NCI-H345 treated with DMSO at 0.1 percent for 48 hours (cell line): ENCODE results near the gene PTPRM.

Experiments used
- DNase-seq: peaks from one replicate; lab custom pipeline; 2025; ENCODE audit not compliant: unreplicated experiment; lab: John Stamatoyannopoulos, UW

The PTPRM gene

GRCh38 chr18:7566567-7567473 is at the start of gene PTPRM:
Gene PTPRM (plus strand): TSS chr18:7567316. CDS start chr18:7567819, 503 bp downstream.
- peak; percentile 33 for DNase-seq

GRCh38 chr18:7517852-7518251 is 49.3 kb upstream of the PTPRM start:
- no peak for DNase-seq

GRCh38 chr18:7520200-7520785 is 46.8 kb upstream of the PTPRM start:
- DNase-seq = peak; percentile 14

- peak; percentile 77 for DNase-seq
Observed at GRCh38 chr18:7521226-7521856, 45.8 kb upstream of the PTPRM start.

- no peak for DNase-seq
Observed at GRCh38 chr18:7523772-7524171, 43.3 kb upstream of the PTPRM start.

DNA sequence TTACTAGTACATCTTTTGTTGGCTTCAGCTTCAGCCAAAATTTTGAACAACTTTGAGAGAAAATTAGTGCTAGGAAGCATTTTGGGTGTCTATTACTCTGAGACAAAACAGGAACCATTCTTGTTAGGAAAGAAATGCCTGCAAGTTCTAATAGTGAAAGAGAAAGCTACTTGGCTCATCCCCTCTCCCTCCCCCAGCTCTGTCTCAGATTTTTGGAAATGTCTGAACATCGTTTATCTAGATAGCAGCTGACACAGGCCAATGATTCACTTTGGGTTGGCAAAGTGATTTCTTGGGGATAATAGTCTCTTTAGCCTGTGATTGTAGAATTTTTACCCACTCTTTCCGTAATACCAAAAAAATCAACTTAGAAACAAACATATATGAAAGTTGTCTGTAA is 42.3 kb upstream of the PTPRM start:
- DNase-seq = no peak

GRCh38 chr18:7532942-7533341 is 34.2 kb upstream of the PTPRM start:
- no peak for DNase-seq

DNA sequence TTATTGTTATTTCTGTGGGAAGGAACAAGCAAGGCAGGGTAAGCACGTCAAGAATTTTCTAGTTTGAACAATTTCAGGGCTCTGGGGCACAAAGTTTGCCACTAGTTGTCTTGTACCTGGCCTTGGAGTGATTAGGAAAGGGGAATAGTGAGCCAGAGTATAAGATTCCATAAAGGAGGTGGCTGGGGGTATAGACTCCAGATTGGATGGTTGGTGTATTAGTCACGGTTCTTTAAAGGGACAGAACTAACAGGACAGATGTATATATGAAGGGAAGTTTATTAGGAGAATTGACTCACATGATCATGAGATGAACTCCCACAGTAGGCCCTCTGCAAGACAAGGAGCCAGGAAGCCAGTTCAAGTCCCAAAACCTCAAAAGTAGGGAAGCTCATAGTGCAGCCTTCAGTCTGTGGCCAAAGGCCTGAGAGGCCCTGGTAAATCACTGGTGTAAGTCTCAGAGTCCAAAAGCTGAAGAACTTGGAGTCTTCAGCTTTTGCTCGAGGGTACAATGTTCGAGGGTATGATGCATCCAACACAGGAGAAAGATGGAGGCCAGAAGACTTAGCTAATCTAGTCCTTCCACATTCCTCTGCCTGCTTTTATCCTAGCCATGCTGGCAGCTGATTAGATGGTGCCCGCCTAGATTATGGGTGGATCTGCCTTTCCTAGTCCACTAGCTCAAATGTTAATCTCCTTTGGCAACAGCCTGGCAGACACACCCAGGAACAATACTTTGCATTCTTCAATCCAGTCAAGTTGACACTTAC is 31.5 kb upstream of the PTPRM start:
- no peak for DNase-seq

- no peak for DNase-seq
Observed at GRCh38 chr18:7537145-7537544, 30.0 kb upstream of the PTPRM start.

- DNase-seq = no peak
Observed at GRCh38 chr18:7541835-7542234, 25.3 kb upstream of the PTPRM start.

- no peak for DNase-seq
Observed at GRCh38 chr18:7544686-7545085, 22.4 kb upstream of the PTPRM start.

- DNase-seq = no peak
Observed at GRCh38 chr18:7545734-7546133, 21.4 kb upstream of the PTPRM start.

GRCh38 chr18:7548221-7548620 is 18.9 kb upstream of the PTPRM start:
- no peak for DNase-seq

- DNase-seq = no peak
Observed at GRCh38 chr18:7548721-7549120, 18.4 kb upstream of the PTPRM start.

DNA sequence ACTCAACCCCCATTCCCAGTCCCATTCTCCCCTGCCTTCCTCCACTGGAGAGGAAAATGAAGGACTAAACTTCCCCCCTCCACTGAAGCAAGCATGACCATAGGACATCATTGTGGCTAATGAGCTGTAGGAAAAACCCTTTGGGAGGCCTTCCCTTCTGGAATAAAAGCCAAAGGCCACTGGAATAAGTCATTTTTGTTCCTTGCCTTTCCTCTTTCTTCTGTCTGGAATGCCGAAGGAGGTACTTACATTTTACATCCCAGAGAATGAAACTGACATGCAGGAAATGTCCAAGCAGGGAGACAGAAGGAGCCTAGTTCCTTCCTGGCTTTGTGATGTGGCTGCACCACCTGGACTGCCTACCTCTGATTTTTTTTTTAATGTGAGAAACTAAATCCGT is 9.1 kb upstream of the PTPRM start:
- no peak for DNase-seq

DNA sequence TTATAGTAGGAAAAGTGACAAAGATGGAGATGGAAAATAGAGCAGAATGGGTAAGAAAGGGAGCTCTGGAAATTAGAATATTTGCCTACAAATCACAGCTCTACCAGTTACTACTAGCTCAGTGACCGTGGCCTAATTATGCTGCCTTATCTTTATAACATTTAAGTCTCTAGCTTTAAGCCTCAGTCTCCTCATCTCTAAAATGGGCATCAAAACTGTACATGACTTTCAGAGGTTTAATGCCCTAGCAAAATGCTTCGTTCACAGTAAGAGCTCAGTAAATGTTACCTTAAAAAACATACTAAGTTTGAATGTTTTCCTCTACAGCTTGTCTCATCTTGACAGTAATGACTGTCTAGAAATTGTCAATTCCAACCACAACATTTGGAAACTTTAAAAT is 8.3 kb upstream of the PTPRM start:
- no peak for DNase-seq

DNA sequence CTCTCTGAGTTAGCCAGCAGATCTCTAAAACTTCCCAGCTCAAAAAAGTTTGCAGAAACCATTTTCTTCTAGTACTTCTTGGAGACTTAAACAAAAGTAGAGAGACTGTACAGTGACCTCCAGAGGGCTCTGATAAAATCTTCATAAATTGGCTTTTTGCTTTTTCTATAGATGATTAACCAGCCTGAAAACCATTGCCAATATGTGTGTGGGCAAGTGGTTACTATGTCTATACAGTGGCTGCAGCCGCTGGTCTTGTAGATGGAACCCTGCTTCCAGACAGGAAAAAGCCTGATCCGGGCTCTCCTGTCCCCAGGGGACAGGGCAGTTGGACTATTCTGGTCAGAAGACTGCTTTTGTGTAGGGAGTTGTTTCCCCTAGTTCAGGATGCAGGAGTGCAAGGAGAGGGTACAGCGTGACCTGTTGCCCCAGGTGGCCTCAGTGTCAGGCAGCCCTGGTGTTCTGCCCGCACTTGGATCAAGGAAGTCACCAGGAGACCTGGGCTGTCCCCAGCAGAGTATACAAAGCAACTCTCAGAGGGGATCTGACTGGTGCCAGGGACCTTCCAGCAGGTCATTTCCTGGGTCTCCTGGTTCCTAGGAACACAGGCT is 7.3 kb upstream of the PTPRM start:
- DNase-seq = no peak

DNA sequence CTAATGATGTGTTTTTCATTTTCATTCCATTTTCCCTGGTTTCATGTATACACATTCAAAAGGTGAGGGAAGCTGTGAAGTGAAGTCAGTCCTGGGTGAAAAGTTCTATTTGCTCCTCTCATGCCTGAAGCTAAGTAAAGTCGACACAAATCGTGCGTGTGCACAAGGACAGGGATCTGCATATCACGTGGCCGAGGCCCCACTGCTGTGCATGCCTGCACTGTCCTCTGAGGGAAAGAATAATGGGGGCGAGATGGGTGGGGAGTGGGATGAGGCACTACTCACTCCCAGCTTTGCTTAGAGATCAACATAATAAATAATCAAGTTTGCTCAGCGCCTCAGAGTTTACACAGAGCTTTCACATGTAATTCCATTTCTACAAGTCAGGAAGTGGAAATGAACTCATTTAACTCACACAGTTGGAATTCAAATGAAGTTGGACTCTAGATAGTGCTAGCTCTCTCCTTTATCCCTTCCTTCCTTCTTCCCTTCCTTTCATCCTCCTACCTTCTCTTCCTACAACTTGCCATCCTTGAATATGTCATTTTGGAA is 5.1 kb upstream of the PTPRM start:
- no peak for DNase-seq

- no peak for DNase-seq
Observed at GRCh38 chr18:7562491-7562890, 4.6 kb upstream of the PTPRM start.

- no peak for DNase-seq
Observed at GRCh38 chr18:7565677-7566076, 1.4 kb upstream of the PTPRM start.

DNA sequence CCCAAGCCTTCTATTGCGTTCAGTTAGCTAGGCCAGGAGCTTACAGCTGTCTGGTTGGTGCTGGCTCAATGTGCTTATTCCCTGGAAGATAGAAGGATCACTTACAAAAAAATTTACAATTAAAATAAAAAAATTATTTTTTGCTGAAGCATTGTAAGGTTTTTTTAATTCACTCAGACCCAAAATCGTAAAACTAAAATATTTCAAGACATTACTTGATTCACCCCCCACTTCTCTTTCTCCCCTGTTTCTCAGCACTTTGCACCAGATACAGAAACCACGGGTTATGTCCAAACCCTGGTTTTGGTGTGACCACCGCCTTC is 911 bp upstream of the PTPRM start:
- no peak for DNase-seq
